Measurements from ENCODE around the gene KLHL2. TPM values are rescaled to one million over a fixed set of nuclear protein-coding genes. Genes with fewer than 3 reads are reported as not detected.

The KLHL2 gene
- total and polyA plus RNA-seq, 2 of the 13 experiments (the other 11 are each of a cell fraction or from before 2014, with no cell fraction given), result 9.2 to 17.6 TPM

- TF ChIP-seq ZNF382 (CRISPR knock-in tag; IDR thresholded peaks at IDR 0.05; ENCODE audit: borderline replicate concordance) (no peak), STAT6 (CRISPR knock-in tag; IDR thresholded peaks at IDR 0.05; ENCODE audit: borderline replicate concordance) (0 out of 2 replicates have a peak, but pooled peaks have one; percentile 72), ZNF446 (CRISPR knock-in tag; IDR thresholded peaks at IDR 0.05) (0 out of 2 replicates have a peak, but pooled peaks have one; percentile 76), EZH2 (conservative IDR thresholded peaks at IDR 0.05; ENCODE audit: low read depth, low read length) (no peak), ZNF333 (CRISPR knock-in tag; IDR thresholded peaks at IDR 0.05; ENCODE audit: borderline replicate concordance) (peak; percentile 57), ZNF639 (CRISPR knock-in tag; conservative IDR thresholded peaks at IDR 0.05) (no peak), ZNF546 (CRISPR knock-in tag; conservative IDR thresholded peaks at IDR 0.05) (no peak; the same call in 1 of the 2 replicates), NFAT5 (CRISPR knock-in tag; IDR thresholded peaks at IDR 0.05) (no peak), NFIC (IDR thresholded peaks at IDR 0.05; ENCODE audit: low read length) (no peak), NR0B2 (CRISPR knock-in tag; IDR thresholded peaks at IDR 0.05) (peak; percentile 80; the same call in 1 of the 2 replicates), ZNF317 (CRISPR knock-in tag; IDR thresholded peaks at IDR 0.05) (peak; percentile 83), ZNF781 (CRISPR knock-in tag; IDR thresholded peaks at IDR 0.05; ENCODE audit: borderline replicate concordance, not compliant biosample characterization) (peak; percentile 91), SRSF1 (optimal IDR thresholded peaks at IDR 0.05; ENCODE audit: low read depth, low read length) (peak; percentile 99), TIGD3 (CRISPR knock-in tag; IDR thresholded peaks at IDR 0.05; ENCODE audit: borderline replicate concordance) (peak; percentile 85; the same call in 1 of the 2 replicates), PCBP2 (optimal IDR thresholded peaks at IDR 0.05; ENCODE audit: low read depth, low read length, poor library complexity, severe bottlenecking) (no peak), ZNF678 (CRISPR knock-in tag; IDR thresholded peaks at IDR 0.05) (peak; percentile 24; the same call in 1 of the 2 replicates)
Observed at GRCh38 chr4:165327211-165328100, 120.1 kb downstream of the KLHL2 start, which contains the start of gene MSMO1 (continued).
